ENCODE measurements around the gene PRKACG. TPM values are rescaled to one million over a fixed set of nuclear protein-coding genes. Genes with fewer than 3 reads are reported as not detected.

Gene PRKACG
- not detected in 2 replicates for total RNA-seq (ENCODE audit: low replicate concordance)

GRCh38 chr9:69014013-69014412 lies at the start of gene PRKACG:
PRKACG (minus strand) TSS chr9:69014113; CDS start chr9:69014092, 21 bp downstream.

GRCh38 chr9:69035438-69036308 lies 21.8 kb upstream of the PRKACG start, which contains the start of gene FXN:
FXN (plus strand) TSS chr9:69035752; CDS start chr9:69035783, 31 bp downstream.

Other genes with a start within 250 kb of the PRKACG start
- gene FXN, start 21.6 kb upstream of the PRKACG start, total RNA-seq (ENCODE audit: low replicate concordance), result 0.82 and 1.7 TPM in 2 replicates
- 37.8 and 42.7 TPM in 2 replicates for gene TJP2, start 160.2 kb upstream of the PRKACG start, total RNA-seq (ENCODE audit: low replicate concordance)

Measured in smooth muscle cell of the coronary artery (primary cell).